H1 (cell line): Measurements from ENCODE around the gene OSBPL5. TPM values are rescaled to one million over a fixed set of nuclear protein-coding genes. Genes with fewer than 3 reads are reported as not detected.

Experiments used
- CTCF ChIA-PET: fragments of 300-600 bp; sonication (Branson Sonifier 250); formaldehyde crosslinking; loops from one replicate; lab custom pipeline; 2021; ENCODE audit not compliant: partially characterized antibody; lab: Charles Lee
- POLR2A ChIA-PET: fragments of 300-600 bp; sonication (Branson Sonifier 250); formaldehyde crosslinking; loops from one replicate; lab custom pipeline; 2021; ENCODE audit warnings: inconsistent platforms; ENCODE audit not compliant: partially characterized antibody; lab: Charles Lee
- DNase-seq, 2 experiments: peaks; one replicate each; pipeline versions ENCODE4 v3.0.0 to v3.0.0-alpha.2; 2010 to 2022; ENCODE audit warnings: low spot score in 2 of 2, low read depth in 1 of 2, mixed read lengths in 1 of 2
- FAIRE-seq: peaks from 2 replicates; lab custom pipeline; 2011; peaks lifted over from hg19 to GRCh38; lab: Jason Lieb, UNC
- H2AFZ ChIP-seq: 2 replicates; pipeline ENCODE4 v1.8.1; 2012; ENCODE audit warnings: low read length, inconsistent platforms
- H2AK5ac ChIP-seq: 2 replicates; pipeline ENCODE4 v1.6.1; 2013; ENCODE audit warnings: low read depth, low read length
- H2BK120ac ChIP-seq: replicated peaks from 2 replicates; pipeline ENCODE3; 2013; ENCODE audit warnings: low read depth, low read length, inconsistent platforms
- H2BK12ac ChIP-seq: 2 replicates; pipeline ENCODE4 v1.6.1; 2013; ENCODE audit warnings: low read depth, low read length
- H2BK15ac ChIP-seq: 2 replicates; pipeline ENCODE4 v1.6.1; 2013; ENCODE audit warnings: low read length
- H2BK20ac ChIP-seq: 2 replicates; pipeline ENCODE4 v1.6.1; 2013; ENCODE audit warnings: low read length
- H2BK5ac ChIP-seq: 2 replicates; pipeline ENCODE4 v1.6.1; 2013; ENCODE audit warnings: low read depth, low read length
- H3K14ac ChIP-seq: 2 replicates; pipeline ENCODE4 v1.6.1; 2013; ENCODE audit warnings: inconsistent platforms; ENCODE audit not compliant: insufficient read length
- H3K18ac ChIP-seq: 2 replicates; pipeline ENCODE4 v1.6.1; 2013; ENCODE audit warnings: low read length; ENCODE audit errors: extremely low read depth
- H3K23ac ChIP-seq: 2 replicates; pipeline ENCODE4 v1.6.1; 2013; ENCODE audit warnings: inconsistent platforms; ENCODE audit not compliant: insufficient read length
- H3K23me2 ChIP-seq: 2 replicates; pipeline ENCODE4 v1.6.1; 2013; ENCODE audit warnings: low read depth, low read length
- H3K27ac ChIP-seq: 2 replicates; pipeline ENCODE4 v1.6.1; 2011; ENCODE audit warnings: low read depth, low read length, inconsistent platforms
- H3K27me3 ChIP-seq, 4 experiments: replicated peaks in 1 of 4; 1 replicate in 1 of 4; 2 replicates in 3 of 4; pipeline versions ENCODE4 v1.6.1 to v1.8.1; 2011 to 2013; ENCODE audit warnings: low read length in 3 of 4, mild to moderate bottlenecking in 3 of 4, inconsistent platforms in 2 of 4, mixed read lengths in 2 of 4, moderate library complexity in 1 of 4; ENCODE audit not compliant: control insufficient read depth in 3 of 4, insufficient read depth in 3 of 4; ENCODE audit errors: extremely low read depth in 1 of 4
- H3K36me3 ChIP-seq, 4 experiments: 2 replicates each; pipeline versions ENCODE4 v1.6.1 to v1.8.1; 2011 to 2013; ENCODE audit warnings: mild to moderate bottlenecking in 4 of 4, low read length in 3 of 4, moderate library complexity in 2 of 4, control low read depth in 1 of 4, inconsistent platforms in 1 of 4; ENCODE audit not compliant: insufficient read depth in 4 of 4, control insufficient read depth in 2 of 4
- H3K4ac ChIP-seq: replicated peaks from 2 replicates; pipeline ENCODE3; 2013; ENCODE audit warnings: low read length, low read depth, mixed read lengths, inconsistent platforms; ENCODE audit not compliant: insufficient read length
- H3K4me1 ChIP-seq, 4 experiments: replicated peaks in 1 of 4; 1 replicate in 1 of 4; 2 replicates in 3 of 4; pipeline versions ENCODE4 v1.6.1 to v1.8.1; 2011 to 2013; ENCODE audit warnings: low read length in 3 of 4, inconsistent platforms in 2 of 4, mixed read lengths in 1 of 4; ENCODE audit not compliant: insufficient read depth in 4 of 4, control insufficient read depth in 3 of 4
- H3K4me2 ChIP-seq, 2 experiments: 2 replicates each; pipeline versions ENCODE4 v1.6.1 to v1.8.1; 2011 to 2013; ENCODE audit warnings: low read depth in 2 of 2, low read length in 2 of 2, control low read depth in 1 of 2, inconsistent platforms in 1 of 2, mild to moderate bottlenecking in 1 of 2; ENCODE audit not compliant: insufficient read depth in 1 of 2
- H3K4me3 ChIP-seq, 4 experiments: fragments of 200-600, 300-600 bp in 1 of 4; sonication (generic), shearing (Covaris generic), sonication (Bioruptor Twin) in 1 of 4; 2 replicates each; pipeline versions ENCODE4 v1.5.1 to v1.8.1; 2011 to 2016; ENCODE audit warnings: low read length in 4 of 4, low read depth in 3 of 4, control low read depth in 2 of 4, inconsistent platforms in 2 of 4, mild to moderate bottlenecking in 2 of 4, mixed read lengths in 1 of 4, moderate library complexity in 1 of 4; ENCODE audit not compliant: insufficient read depth in 2 of 4; ENCODE audit errors: extremely low read depth in 1 of 4
- H3K56ac ChIP-seq: replicated peaks from 2 replicates; pipeline ENCODE3; 2013; ENCODE audit warnings: low read depth, mild to moderate bottlenecking, mixed read lengths, low read length, inconsistent platforms; ENCODE audit not compliant: insufficient read length
- H3K79me1 ChIP-seq: 2 replicates; pipeline ENCODE4 v1.6.1; 2013; ENCODE audit warnings: low read depth, low read length, control low read depth
- H3K79me2 ChIP-seq, 2 experiments: 2 replicates each; pipeline versions ENCODE4 v1.6.1 to v1.8.1; 2012 to 2013; ENCODE audit warnings: low read length in 2 of 2, mild to moderate bottlenecking in 2 of 2, inconsistent platforms in 1 of 2; ENCODE audit not compliant: insufficient read depth in 2 of 2, control insufficient read depth in 1 of 2
- H3K9ac ChIP-seq, 4 experiments: replicated peaks in 1 of 4; 1 replicate in 1 of 4; 2 replicates in 3 of 4; pipeline versions ENCODE4 v1.6.1 to v1.8.1; 2011 to 2013; ENCODE audit warnings: low read depth in 3 of 4, low read length in 3 of 4, control low read depth in 2 of 4, mild to moderate bottlenecking in 2 of 4, moderate library complexity in 2 of 4, inconsistent platforms in 1 of 4; ENCODE audit errors: extremely low read depth in 1 of 4
- H3K9me3 ChIP-seq, 2 experiments: 2 replicates each; pipeline versions ENCODE4 v1.6.1 to v1.8.1; 2012 to 2013; ENCODE audit warnings: mild to moderate bottlenecking in 2 of 2, moderate library complexity in 2 of 2, control low read depth in 1 of 2, inconsistent platforms in 1 of 2, low read depth in 1 of 2, low read length in 1 of 2, mixed read lengths in 1 of 2; ENCODE audit not compliant: insufficient read depth in 2 of 2
- H4K20me1 ChIP-seq, 2 experiments: replicated peaks in 1 of 2; 2 replicates each; pipeline versions ENCODE3 to v1.8.1; 2011 to 2013; ENCODE audit warnings: inconsistent platforms in 2 of 2, low read length in 2 of 2, mild to moderate bottlenecking in 1 of 2; ENCODE audit not compliant: insufficient read depth in 2 of 2, control insufficient read depth in 1 of 2
- H4K5ac ChIP-seq: 2 replicates; pipeline ENCODE4 v1.6.1; 2013; ENCODE audit warnings: low read length, low read depth, mixed read lengths, inconsistent platforms; ENCODE audit not compliant: insufficient read length
- H4K8ac ChIP-seq: 2 replicates; pipeline ENCODE4 v1.8.0; 2013; ENCODE audit warnings: mild to moderate bottlenecking, moderate library complexity, low read length, inconsistent platforms; ENCODE audit not compliant: insufficient read depth; ENCODE audit errors: extremely low read depth
- H4K91ac ChIP-seq: replicated peaks from 2 replicates; pipeline ENCODE3; 2013; ENCODE audit warnings: low read length, mixed read lengths, inconsistent platforms; ENCODE audit not compliant: insufficient read length
- CBX5 ChIP-seq: fragments of 300-800, 300-1000 bp; sonication (generic); IDR thresholded peaks from 2 replicates; pipeline ENCODE4 v1.7.1; 2016; ENCODE audit warnings: antibody characterized with exemption, low read length, low read depth
- CTCF ChIP-seq, 3 experiments: IDR thresholded peaks; 1 replicate in 2 of 3; 2 replicates in 1 of 3; pipeline versions ENCODE4 v1.5.1 to v1.6.1; 2011; ENCODE audit warnings: low read length in 3 of 3, mild to moderate bottlenecking in 3 of 3, inconsistent platforms in 2 of 3, low read depth in 1 of 3, moderate library complexity in 1 of 3; ENCODE audit not compliant: insufficient read depth in 1 of 3; ENCODE audit errors: control extremely low read depth in 1 of 3
- GTF2F1 ChIP-seq: IDR thresholded peaks from 2 replicates; pipeline ENCODE4 v1.6.1; 2012; ENCODE audit warnings: low read depth, low read length, improper control_type of control experiment, borderline replicate concordance
- NANOG ChIP-seq: IDR thresholded peaks from 2 replicates; pipeline ENCODE4 v1.6.1; 2011; ENCODE audit warnings: low read length, low read depth, mild to moderate bottlenecking, inconsistent platforms; ENCODE audit not compliant: insufficient read depth, poor library complexity, severe bottlenecking
- NRF1 ChIP-seq: IDR thresholded peaks from 2 replicates; pipeline ENCODE4 v1.6.1; 2011; ENCODE audit warnings: mild to moderate bottlenecking, low read depth, low read length, improper control_type of control experiment
- RFX5 ChIP-seq: IDR thresholded peaks from 2 replicates; pipeline ENCODE4 v1.6.1; 2011; ENCODE audit warnings: low read depth, low read length, improper control_type of control experiment, borderline replicate concordance
- RXRA ChIP-seq: IDR thresholded peaks from 2 replicates; pipeline ENCODE4 v1.6.1; 2011; ENCODE audit warnings: low read depth, mild to moderate bottlenecking, low read length, moderate library complexity; ENCODE audit not compliant: insufficient read depth
- SUZ12 ChIP-seq: fragments of 200-600 bp; sonication (generic); IDR thresholded peaks from 2 replicates; pipeline ENCODE4 v1.6.1; 2012; ENCODE audit warnings: mild to moderate bottlenecking, inconsistent platforms, low read length, moderate library complexity, mixed read lengths
- TCF12 ChIP-seq: IDR thresholded peaks from 2 replicates; pipeline ENCODE4 v1.6.1; 2011; ENCODE audit warnings: low read depth, mild to moderate bottlenecking, low read length
- WGBS, 2 experiments: shearing (Covaris generic) in 1 of 2; methylation state at CpG; one replicate each; pipeline versions ENCODE4 v1.1.6 to v1.1.7; 2013 to 2015; ENCODE audit warnings: low lambda C conversion rate in 2 of 2, mixed read lengths in 2 of 2, inconsistent platforms in 1 of 2, low coverage in 1 of 2, missing lambda C conversion rate in 1 of 2; ENCODE audit not compliant: insufficient replicate concordance in 2 of 2, insufficient coverage in 1 of 2, insufficient read length in 1 of 2; ENCODE audit errors: extremely low coverage in 1 of 2, missing lambda C conversion rate in 1 of 2; 5-methylcytosine and 5-hydroxymethylcytosine counted together
- polyA plus RNA-seq, 7 experiments: library from polyadenylated mRNA; depleted of rRNA in 3 of 7; stranded (reverse) in 5 of 7; unstranded in 2 of 7; fragments of >200 nt in 5 of 7; fragments of 200-250 nt in 2 of 7; gene quantifications; 1 replicate in 5 of 7; 2 replicates in 1 of 7; 4 replicates in 1 of 7; pipeline versions ENCODE4 v1.2.1 to v1.2.3, GENCODE V29; 2011 to 2013; ENCODE audit warnings: missing spikeins in 2 of 7, mixed read lengths in 2 of 7
- total RNA-seq: library from RNA; stranded (reverse); fragmentation: NEBNext Ultra II Directional; extraction: Animal tissue kit (Norgen Biotek cat#: 25700); gene quantifications from 2 replicates; pipeline ENCODE4 v1.2.1, GENCODE V29; 2021

The OSBPL5 gene
- total and polyA plus RNA-seq, 2 of the 8 experiments (the other 6 are each of a cell fraction or from before 2014, with no cell fraction given): 3.4 to 9.9 TPM

- Histone ChIP-seq H2BK15ac (0 out of 2 replicates have a peak overlapping the region, but pooled peaks have one; percentile 5), H4K8ac (no peak overlapping the region), H4K5ac (no peak overlapping the region), H3K79me2 (peaks cover 2 to 3% of the 10 kb centered on the region in 2 experiments; a peak in 2 of 4 replicates), H3K14ac (no peak overlapping the region), H3K4me1 (peaks cover 8 to 38% (median 26%) of the 10 kb centered on the region in 4 experiments), H4K20me1 (peaks cover 0 to 7% of the 10 kb centered on the region in 2 experiments), H3K56ac (no peak overlapping the region), H2BK12ac (no peak overlapping the region), H3K27ac (no peak overlapping the region), H2BK5ac (no peak overlapping the region), H2BK120ac (no peak overlapping the region), H3K4ac (no peak overlapping the region), H3K9ac (no peak overlapping the region), H2AK5ac (no peak overlapping the region), H3K18ac (peak overlapping the region; percentile 48), H3K27me3 (peaks cover 0 to 39% (median 19%) of the 10 kb centered on the region in 4 experiments; a peak in 6 of 7 replicates), H2AFZ (no peak overlapping the region), H3K23me2 (peaks cover 20% of the 10 kb centered on the region), H3K4me3 (no peak overlapping the region), H2BK20ac (no peak overlapping the region), H3K4me2 (peak overlapping the region in 1 of 2 experiments; percentile 94; a peak in 1 of 4 replicates), H3K79me1 (peaks cover 6% of the 10 kb centered on the region), H4K91ac (no peak overlapping the region), H3K9me3 (no peaks in the 10 kb centered on the region), H3K23ac (no peak overlapping the region), H3K36me3 (no peaks in the 10 kb centered on the region)
- DNase-seq (no peak), FAIRE-seq (no peak)
- ChIA-PET CTCF (interaction anchor here (0.8 to 2.3 kb wide), 17 partner anchors 11 to 125 kb away, joined by 3 to 11 read pairs (median 4); no protein-coding TSS in a partner anchor), POLR2A (interaction anchor here (0.6 to 1.5 kb wide), 4 partner anchors 10 to 1034 kb away, joined by 3 to 6 read pairs (median 4); partner anchors contain the start of gene NAP1L4)
- WGBS, 2 experiments: 91% methylated on average over 6 of the region's 7 CpGs; no CpG with 5 or more reads in 1 of the 2 experiments
- no peak for TF ChIP-seq NRF1
- TF ChIP-seq CTCF (IDR thresholded peaks at IDR 0.05; ENCODE audit: control extremely low read depth in 1 of 3, insufficient read depth in 1 of 3, low read depth in 1 of 3, low read length in 3 of 3): no peak
- TF ChIP-seq GTF2F1: no peak
- no peak for TF ChIP-seq RFX5
- no peak for TF ChIP-seq SUZ12
- no peak for TF ChIP-seq CBX5
- no peak for TF ChIP-seq NANOG
- TF ChIP-seq TCF12: no peak
- no peak for TF ChIP-seq RXRA
Observed at GRCh38 chr11:3161720-3162409, 3.2 kb downstream of the OSBPL5 start.
